Thymus (tissue), 11 donors: Measurements from ENCODE around the gene GDPD5. TPM values are rescaled to one million over a fixed set of nuclear protein-coding genes. Genes with fewer than 3 reads are reported as not detected.
"Not testable (repeated sequence)": the region's sequence is repeated elsewhere in the genome, so short reads cannot be mapped to it uniquely, and the experiment has no call there.

ENCODE experiments used
- DNase-seq, 9 donors: peaks; one replicate each; pipeline ENCODE4 v3.0.0-alpha.2; 2013; ENCODE audit warnings: low spot score in 9 of 9, low read depth in 6 of 9, missing footprints in 1 of 9
- H3K27ac ChIP-seq, 2 donors: one replicate each; pipeline ENCODE4 v1.5.1; 2013; ENCODE audit warnings: control low read depth in 1 of 2, low read depth in 1 of 2, low read length in 1 of 2, mild to moderate bottlenecking in 1 of 2, moderate library complexity in 1 of 2
- H3K27me3 ChIP-seq, 2 donors: one replicate each; pipeline ENCODE4 v1.5.1; 2013; ENCODE audit warnings: low read length in 1 of 2; ENCODE audit not compliant: control insufficient read depth in 2 of 2, insufficient read depth in 1 of 2
- H3K36me3 ChIP-seq, 2 donors: one replicate each; pipeline ENCODE4 v1.5.1; 2013; ENCODE audit warnings: low read length in 1 of 2, mild to moderate bottlenecking in 1 of 2, moderate library complexity in 1 of 2; ENCODE audit not compliant: control insufficient read depth in 2 of 2, insufficient read depth in 2 of 2
- H3K4me1 ChIP-seq, 2 donors: one replicate each; pipeline ENCODE4 v1.5.1; 2013; ENCODE audit warnings: low read length in 2 of 2; ENCODE audit not compliant: control insufficient read depth in 2 of 2, insufficient read depth in 2 of 2
- H3K4me3 ChIP-seq, 2 donors: one replicate each; pipeline ENCODE4 v1.5.1; 2013; ENCODE audit warnings: low read length in 2 of 2, control low read depth in 1 of 2, mild to moderate bottlenecking in 1 of 2
- H3K9me3 ChIP-seq, 2 donors: one replicate each; pipeline ENCODE4 v1.5.1; 2013; ENCODE audit warnings: low read length in 1 of 2, mild to moderate bottlenecking in 1 of 2; ENCODE audit not compliant: control insufficient read depth in 2 of 2, insufficient read depth in 1 of 2
- WGBS: extraction: QIAGEN DNeasy Blood & Tissue Kit; methylation state at CpG from one replicate; pipeline ENCODE4 v1.1.7; 2013; 5-methylcytosine and 5-hydroxymethylcytosine counted together
- polyA plus RNA-seq: library from polyadenylated mRNA; stranded (reverse); fragments of 200-250 nt; gene quantifications from one replicate; pipeline ENCODE4 v1.2.3, GENCODE V29; 2013
- total RNA-seq: library from RNA; stranded (reverse); fragments of 120-200 nt; gene quantifications from one replicate; pipeline ENCODE4 v1.2.4, GENCODE V29; 2013
- donor health status: healthy.

Gene GDPD5
- total and polyA plus RNA-seq, 2 donors, result 3.1 to 25.3 TPM

DNA sequence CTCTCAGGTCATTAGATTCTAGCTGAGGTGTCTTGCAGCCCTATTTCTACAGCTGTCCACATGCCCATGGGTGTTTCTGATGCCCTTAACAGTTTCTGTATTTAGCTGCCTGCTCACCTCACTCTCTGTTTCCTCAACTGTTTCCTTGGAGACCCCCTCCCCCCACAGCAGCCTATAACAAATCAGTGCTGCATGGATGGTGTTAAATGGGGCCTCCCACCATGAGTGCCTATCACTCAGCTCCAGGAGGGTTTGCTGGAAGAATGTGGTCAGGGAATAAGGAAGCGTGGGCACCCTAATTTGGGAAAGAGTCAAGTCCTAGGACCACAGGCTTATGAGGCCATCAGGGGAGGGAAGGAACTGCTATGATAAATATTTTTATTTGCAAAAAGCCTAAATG lies 101.3 kb downstream of the GDPD5 start:
- H3K27ac ChIP-seq, result no peak overlapping the region
- no peak overlapping the region for H3K4me3 ChIP-seq
- H3K27me3 ChIP-seq, result peaks cover 17 to 30% of the 10 kb centered on the region in 2 donors
- H3K4me1 ChIP-seq, result peaks cover 0 to 3% of the 10 kb centered on the region in 2 donors
- peaks cover 7 to 16% of the 10 kb centered on the region in 2 donors for H3K36me3 ChIP-seq
- peaks cover 4 to 11% of the 10 kb centered on the region in 2 donors for H3K9me3 ChIP-seq
- 98% methylated on average over 1 of the region's 1 CpG for WGBS
- no peak for DNase-seq

DNA sequence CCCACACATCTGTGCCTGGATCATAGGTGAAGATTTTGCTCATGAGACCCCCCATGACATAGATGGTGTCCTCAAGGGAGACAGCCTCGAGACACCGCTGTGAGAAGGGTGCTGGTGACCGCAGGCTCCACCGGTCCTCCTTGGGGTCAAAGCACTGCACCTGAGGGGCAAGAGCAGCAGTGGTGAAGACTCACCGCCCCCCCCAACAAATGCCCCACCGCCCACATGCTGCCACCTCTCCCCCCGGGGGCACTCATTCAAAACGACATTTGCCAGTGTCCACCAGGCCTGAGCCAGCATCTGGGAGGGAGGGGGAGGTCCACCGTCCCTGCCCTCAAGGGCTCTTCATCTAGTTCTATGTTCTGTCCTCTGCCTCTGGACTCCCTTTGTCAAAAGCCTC lies 102.0 kb downstream of the GDPD5 start:
- no peaks in the 10 kb centered on the region for H3K4me1 ChIP-seq
- H3K9me3 ChIP-seq, result peaks cover 1 to 5% of the 10 kb centered on the region in 2 donors
- peaks cover 7 to 19% of the 10 kb centered on the region in 2 donors for H3K36me3 ChIP-seq
- H3K27me3 ChIP-seq, result peaks cover 11 to 23% of the 10 kb centered on the region in 2 donors
- no peak for DNase-seq
- WGBS, result 94% methylated on average over 9 of the region's 9 CpGs
- H3K4me3 ChIP-seq, result no peak overlapping the region
- no peak overlapping the region for H3K27ac ChIP-seq

DNA sequence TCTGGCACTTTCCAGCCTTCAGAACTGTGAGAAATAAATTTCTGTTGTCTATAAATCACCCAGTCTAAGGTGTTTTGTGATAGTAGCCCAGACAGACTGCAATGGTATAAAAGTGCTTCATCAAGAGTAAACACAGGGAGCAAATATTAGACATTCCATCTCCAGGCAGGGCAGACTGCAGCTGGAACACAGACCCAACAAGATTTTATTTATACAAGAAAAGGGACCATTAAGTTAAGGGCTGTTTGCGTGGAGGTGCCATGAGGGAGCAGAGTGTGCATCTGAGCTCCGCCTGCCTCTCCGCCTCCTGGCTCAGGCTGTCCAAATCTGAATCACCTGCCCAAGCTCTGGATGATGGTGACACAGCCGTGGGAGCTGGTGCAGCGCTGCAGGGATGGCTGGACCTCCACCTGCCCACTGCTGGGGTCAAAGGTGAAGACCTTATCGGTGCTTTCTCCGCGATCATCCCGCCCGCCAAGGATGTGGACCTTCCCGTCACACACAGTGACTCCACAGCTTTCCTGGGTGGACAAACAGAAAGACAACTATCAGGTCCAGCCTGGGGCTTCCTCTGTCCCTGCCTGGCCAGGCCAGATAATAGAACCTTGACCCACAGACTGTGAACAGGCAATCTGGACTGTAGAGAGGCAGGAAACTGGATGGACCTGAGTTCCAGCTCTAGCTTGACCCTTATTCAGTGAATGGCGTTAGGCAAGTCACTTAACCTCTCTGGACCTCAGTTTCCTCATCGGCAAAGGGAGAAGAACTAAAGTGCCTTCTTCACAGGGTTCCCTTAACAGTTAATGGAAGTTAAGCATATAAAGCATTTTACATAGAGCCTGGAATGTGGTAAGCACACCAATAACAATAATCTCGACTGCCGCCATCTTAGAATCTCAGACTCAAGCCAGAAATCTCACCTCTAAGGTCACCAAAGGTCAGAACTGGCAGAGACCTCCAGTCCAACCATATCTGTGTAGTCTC lies 103.2 kb downstream of the GDPD5 start:
- Histone ChIP-seq H3K4me1 (no peaks in the 10 kb centered on the region), H3K36me3 (peaks cover 9 to 23% of the 10 kb centered on the region in 2 donors), H3K4me3 (no peak overlapping the region), H3K27ac (no peak overlapping the region), H3K9me3 (no peaks in the 10 kb centered on the region), H3K27me3 (peaks cover 3 to 12% of the 10 kb centered on the region in 2 donors)
- DNase-seq, result no peak
- WGBS, result 98% methylated on average over 15 of the region's 15 CpGs

DNA sequence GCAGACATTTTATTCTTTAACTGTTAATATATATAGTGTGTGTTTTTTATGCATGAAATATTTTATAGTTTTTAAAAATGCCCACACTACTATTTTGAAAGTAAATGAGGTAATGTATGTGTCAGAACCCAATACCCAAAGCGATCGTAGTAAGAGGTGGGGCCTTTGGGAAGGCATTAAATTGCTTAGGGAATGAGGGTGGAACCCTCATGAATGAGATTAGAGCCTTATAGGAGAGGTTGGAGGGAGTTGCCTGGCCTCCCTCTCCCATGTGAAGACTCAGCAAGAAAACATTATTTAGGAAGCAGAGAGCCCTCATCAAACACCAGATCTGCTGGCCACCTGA lies 103.9 kb downstream of the GDPD5 start:
- no peaks in the 10 kb centered on the region for H3K4me1 ChIP-seq
- H3K9me3 ChIP-seq, result no peaks in the 10 kb centered on the region
- no peak overlapping the region for H3K4me3 ChIP-seq
- 96% methylated on average over 2 of the region's 2 CpGs for WGBS
- peaks cover 12 to 24% of the 10 kb centered on the region in 2 donors for H3K36me3 ChIP-seq
- H3K27ac ChIP-seq, result no peak overlapping the region
- peaks cover 0 to 5% of the 10 kb centered on the region in 2 donors for H3K27me3 ChIP-seq
- DNase-seq, result no peak

DNA sequence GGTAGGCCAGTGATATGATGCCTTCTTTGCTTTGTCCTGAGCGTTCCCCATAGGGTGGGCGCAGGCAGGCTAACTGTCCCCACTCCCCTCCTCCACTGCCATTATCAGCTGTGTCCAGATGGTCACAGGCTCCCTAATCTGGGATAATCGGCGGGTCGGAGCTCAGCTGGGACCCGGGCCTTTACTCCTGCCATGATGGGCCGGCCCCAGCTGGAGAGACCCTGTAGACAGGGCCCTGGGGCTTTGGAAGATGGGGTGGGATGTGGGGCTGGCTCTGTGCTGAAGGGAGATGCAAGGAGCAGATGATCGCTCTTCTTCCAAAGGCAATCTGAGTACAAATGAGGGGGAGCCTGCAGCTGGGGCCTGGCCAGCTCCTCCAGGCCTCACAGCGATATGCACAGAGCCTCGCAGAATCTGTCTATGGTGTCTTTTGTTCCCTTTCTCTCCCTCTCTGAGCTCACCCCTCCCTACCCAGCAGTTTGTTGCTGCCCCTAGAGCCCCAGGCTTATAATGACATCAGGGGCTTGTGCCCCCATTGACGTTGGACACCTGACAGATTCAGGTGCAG lies 104.6 kb downstream of the GDPD5 start:
- Histone ChIP-seq H3K27me3 (no peaks in the 10 kb centered on the region), H3K4me3 (no peak overlapping the region), H3K4me1 (no peaks in the 10 kb centered on the region), H3K27ac (no peak overlapping the region), H3K9me3 (no peaks in the 10 kb centered on the region), H3K36me3 (peaks cover 14 to 24% of the 10 kb centered on the region in 2 donors)
- DNase-seq, result no peak
- WGBS, result 93% methylated on average over 11 of the region's 11 CpGs

DNA sequence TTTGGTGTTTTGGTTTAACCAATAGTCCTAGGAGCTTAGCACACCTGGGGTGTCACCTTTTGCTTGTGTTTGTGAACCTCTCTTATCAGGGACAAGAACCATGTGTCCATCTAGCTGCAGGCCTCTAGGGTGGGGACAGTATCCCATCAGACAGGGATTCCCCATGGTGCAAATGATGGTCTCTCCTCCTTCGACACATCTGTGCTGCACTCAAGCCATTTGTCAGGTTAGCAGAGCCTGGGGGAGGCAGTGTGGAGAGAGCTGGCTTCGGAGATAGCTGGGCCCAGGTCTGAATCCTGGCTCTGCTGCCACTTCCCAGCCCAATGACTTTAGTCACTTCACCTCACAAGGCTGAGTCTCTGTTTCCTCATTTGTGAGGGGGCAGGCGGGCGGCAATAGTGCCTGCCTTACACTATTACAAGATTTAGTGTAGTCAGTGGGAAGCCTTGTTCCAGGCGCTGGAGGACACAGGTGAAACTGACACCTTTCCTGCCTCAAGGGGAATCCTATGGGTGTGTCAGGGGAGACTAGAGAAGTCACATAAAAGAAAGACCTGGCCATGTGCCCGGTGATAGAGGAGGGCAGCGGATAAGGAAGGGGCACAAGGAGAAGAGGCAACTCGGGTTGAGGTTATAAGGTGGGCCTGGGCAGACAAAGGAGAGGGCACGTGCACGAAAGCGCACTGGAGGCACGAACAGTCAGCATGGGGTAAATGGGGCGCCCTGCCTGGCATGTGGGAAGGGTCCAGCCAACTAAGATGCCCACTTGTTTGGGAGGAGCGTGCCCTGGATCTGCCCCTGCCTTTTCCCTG lies 105.3 kb downstream of the GDPD5 start:
- no peak for DNase-seq
- peaks cover 16 to 24% of the 10 kb centered on the region in 2 donors for H3K36me3 ChIP-seq
- no peaks in the 10 kb centered on the region for H3K4me1 ChIP-seq
- no peaks in the 10 kb centered on the region for H3K9me3 ChIP-seq
- H3K27me3 ChIP-seq, result no peaks in the 10 kb centered on the region
- no peak overlapping the region for H3K27ac ChIP-seq
- no peak overlapping the region for H3K4me3 ChIP-seq
- 97% methylated on average over 14 of the region's 14 CpGs for WGBS

DNA sequence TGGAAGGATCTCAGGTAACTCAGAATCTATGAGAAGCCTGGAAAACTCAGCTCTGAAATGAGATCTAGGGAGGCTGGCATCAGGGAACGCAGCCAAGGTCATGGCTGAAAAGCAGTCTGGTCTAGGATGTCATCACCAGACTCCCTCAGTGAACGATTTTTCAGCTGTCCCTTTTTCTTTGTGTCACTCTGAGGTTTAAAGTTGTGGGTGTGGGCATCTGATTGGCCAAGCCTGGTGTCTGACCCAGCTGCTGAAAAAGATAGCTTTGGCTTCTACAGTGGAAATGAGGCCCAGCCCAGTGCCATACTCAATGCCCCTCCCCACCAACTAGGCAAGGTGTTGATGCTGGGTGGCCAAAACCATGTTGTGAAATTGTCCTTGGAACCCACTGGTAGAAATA lies 111.9 kb downstream of the GDPD5 start:
- H3K27me3 ChIP-seq, result no peaks in the 10 kb centered on the region
- WGBS, result 96% methylated on average over 2 of the region's 2 CpGs
- no peaks in the 10 kb centered on the region for H3K9me3 ChIP-seq
- no peaks in the 10 kb centered on the region for H3K4me1 ChIP-seq
- H3K4me3 ChIP-seq, result no peak overlapping the region
- DNase-seq, result no peak
- H3K36me3 ChIP-seq, result peaks cover 27 to 41% of the 10 kb centered on the region in 2 donors
- H3K27ac ChIP-seq, result no peak overlapping the region

DNA sequence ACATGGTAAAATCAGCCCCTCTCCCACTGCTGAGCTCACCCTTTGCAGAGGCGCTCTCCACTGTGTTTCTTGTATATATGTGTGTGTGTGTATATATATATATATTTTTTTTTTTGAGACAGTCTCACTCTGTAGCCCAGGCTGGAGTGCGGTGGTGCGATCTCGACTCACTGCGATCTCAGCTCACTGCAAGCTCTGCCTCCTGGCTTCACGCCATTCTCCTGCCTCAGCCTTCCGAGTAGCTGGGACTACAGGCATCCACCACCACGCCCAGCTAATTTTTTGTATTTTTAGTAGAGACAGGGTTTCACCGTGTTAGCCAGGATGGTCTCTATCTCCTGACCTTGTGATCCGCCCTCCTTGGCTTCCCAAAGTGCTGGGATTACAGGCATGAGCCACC lies 112.6 kb downstream of the GDPD5 start:
- H3K27ac ChIP-seq, H3K4me1 ChIP-seq, H3K27me3 ChIP-seq, H3K4me3 ChIP-seq, DNase-seq, H3K9me3 ChIP-seq: not testable (repeated sequence)
- 95% methylated on average over 10 of the region's 10 CpGs for WGBS
- peaks cover 30 to 47% of the 10 kb centered on the region in 2 donors for H3K36me3 ChIP-seq

DNA sequence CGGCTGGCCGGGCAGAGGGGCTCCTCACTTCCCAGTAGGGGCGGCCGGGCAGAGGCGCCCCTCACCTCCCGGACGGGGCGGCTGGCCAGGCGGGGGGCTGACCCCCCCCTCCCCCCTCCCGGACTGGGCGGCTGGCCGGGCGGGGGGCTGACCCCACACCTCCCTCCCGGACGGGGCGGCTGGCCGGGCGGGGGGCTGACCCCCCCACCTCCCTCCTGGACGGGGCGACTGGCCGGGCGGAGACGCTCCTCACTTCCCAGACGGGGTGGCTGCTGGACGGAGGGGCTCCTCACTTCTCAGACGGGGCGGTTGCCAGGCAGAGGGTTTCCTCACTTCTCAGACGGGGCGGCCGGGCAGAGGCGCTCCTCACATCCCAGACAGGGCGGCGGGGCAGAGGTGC lies 115.8 kb downstream of the GDPD5 start:
- DNase-seq, H3K27ac ChIP-seq, H3K9me3 ChIP-seq, H3K4me3 ChIP-seq, H3K27me3 ChIP-seq, H3K4me1 ChIP-seq: not testable (repeated sequence)
- 97% methylated on average over 27 of the region's 33 CpGs for WGBS
- peaks cover 48 to 63% of the 10 kb centered on the region in 2 donors for H3K36me3 ChIP-seq
